Measurements from ENCODE around the gene BRIP1. TPM values are rescaled to one million over a fixed set of nuclear protein-coding genes. Genes with fewer than 3 reads are reported as not detected.

Gene BRIP1
- total and polyA plus RNA-seq, 2 experiments from 2014 or later, result 8.0 to 23.1 TPM

DNA sequence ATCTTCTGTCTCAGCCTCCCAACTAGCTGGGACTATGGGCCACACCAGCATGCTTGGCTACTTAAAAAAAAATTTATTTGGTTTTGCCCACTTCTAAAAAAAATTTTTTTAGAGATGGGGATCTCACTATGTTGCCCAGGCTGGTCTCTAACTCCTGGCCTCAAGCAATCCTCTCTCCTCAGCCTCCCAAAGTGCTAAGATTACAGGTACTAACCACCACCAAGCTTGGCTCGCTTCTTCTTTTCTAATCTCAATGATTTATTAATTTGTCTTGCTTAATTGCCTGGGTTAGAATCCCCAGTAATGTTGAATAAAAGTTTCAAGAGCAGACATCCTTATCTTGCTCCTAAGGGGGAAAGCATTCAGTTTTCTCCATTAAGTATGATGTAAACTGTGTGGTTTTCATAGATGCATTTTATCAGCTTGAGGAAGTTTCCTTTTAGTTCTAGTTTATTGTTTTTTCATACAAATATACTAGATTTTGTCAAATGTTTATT, 206.6 kb downstream of the BRIP1 start (continued):
- TF ChIP-seq, protein P1, sequence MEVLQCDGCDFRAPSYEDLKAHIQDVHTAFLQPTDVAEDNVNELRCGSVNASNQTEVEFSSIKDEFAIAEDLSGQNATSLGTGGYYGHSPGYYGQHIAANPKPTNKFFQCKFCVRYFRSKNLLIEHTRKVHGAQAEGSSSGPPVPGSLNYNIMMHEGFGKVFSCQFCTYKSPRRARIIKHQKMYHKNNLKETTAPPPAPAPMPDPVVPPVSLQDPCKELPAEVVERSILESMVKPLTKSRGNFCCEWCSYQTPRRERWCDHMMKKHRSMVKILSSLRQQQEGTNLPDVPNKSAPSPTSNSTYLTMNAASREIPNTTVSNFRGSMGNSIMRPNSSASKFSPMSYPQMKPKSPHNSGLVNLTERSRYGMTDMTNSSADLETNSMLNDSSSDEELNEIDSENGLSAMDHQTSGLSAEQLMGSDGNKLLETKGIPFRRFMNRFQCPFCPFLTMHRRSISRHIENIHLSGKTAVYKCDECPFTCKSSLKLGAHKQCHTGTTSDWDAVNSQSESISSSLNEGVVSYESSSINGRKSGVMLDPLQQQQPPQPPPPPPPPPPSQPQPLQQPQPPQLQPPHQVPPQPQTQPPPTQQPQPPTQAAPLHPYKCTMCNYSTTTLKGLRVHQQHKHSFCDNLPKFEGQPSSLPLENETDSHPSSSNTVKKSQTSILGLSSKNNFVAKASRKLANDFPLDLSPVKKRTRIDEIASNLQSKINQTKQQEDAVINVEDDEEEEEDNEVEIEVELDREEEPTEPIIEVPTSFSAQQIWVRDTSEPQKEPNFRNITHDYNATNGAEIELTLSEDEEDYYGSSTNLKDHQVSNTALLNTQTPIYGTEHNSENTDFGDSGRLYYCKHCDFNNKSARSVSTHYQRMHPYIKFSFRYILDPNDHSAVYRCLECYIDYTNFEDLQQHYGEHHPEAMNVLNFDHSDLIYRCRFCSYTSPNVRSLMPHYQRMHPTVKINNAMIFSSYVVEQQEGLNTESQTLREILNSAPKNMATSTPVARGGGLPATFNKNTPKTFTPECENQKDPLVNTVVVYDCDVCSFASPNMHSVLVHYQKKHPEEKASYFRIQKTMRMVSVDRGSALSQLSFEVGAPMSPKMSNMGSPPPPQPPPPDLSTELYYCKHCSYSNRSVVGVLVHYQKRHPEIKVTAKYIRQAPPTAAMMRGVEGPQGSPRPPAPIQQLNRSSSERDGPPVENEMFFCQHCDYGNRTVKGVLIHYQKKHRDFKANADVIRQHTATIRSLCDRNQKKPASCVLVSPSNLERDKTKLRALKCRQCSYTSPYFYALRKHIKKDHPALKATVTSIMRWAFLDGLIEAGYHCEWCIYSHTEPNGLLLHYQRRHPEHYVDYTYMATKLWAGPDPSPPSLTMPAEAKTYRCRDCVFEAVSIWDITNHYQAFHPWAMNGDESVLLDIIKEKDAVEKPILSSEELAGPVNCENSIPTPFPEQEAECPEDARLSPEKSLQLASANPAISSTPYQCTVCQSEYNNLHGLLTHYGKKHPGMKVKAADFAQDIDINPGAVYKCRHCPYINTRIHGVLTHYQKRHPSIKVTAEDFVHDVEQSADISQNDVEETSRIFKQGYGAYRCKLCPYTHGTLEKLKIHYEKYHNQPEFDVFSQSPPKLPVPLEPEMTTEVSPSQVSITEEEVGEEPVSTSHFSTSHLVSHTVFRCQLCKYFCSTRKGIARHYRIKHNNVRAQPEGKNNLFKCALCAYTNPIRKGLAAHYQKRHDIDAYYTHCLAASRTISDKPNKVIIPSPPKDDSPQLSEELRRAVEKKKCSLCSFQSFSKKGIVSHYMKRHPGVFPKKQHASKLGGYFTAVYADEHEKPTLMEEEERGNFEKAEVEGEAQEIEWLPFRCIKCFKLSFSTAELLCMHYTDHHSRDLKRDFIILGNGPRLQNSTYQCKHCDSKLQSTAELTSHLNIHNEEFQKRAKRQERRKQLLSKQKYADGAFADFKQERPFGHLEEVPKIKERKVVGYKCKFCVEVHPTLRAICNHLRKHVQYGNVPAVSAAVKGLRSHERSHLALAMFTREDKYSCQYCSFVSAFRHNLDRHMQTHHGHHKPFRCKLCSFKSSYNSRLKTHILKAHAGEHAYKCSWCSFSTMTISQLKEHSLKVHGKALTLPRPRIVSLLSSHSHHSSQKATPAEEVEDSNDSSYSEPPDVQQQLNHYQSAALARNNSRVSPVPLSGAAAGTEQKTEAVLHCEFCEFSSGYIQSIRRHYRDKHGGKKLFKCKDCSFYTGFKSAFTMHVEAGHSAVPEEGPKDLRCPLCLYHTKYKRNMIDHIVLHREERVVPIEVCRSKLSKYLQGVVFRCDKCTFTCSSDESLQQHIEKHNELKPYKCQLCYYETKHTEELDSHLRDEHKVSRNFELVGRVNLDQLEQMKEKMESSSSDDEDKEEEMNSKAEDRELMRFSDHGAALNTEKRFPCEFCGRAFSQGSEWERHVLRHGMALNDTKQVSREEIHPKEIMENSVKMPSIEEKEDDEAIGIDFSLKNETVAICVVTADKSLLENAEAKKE (CRISPR knock-in tag; IDR thresholded peaks at IDR 0.05), result no peak

DNA sequence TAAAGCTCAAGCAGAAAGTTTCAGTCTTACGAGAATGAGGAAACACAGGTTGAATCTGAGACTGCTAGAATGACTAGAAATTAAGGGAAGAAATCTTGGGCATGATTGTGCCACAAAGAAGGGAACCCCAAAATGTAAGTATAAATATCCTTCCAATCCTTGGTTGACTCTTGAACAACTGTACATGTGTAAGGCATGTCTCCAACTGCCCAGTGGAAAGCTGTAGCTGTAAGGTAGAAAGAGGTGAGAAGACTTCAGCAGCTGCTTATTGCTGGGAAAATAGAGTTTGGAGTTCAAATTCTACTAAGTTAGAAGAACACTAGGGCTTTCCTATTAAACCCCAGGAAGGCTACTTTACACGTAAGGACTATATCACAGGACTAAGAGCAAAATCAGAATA, 212.6 kb downstream of the BRIP1 start:
- no peak overlapping the region for H3K4me3 ChIP-seq
- H3K4me1 ChIP-seq (ENCODE audit: insufficient read depth), result no peaks in the 10 kb centered on the region
- ATAC-seq (no peak), DNase-seq (ENCODE audit: low spot score) (no peak)
- TF ChIP-seq, protein P2, sequence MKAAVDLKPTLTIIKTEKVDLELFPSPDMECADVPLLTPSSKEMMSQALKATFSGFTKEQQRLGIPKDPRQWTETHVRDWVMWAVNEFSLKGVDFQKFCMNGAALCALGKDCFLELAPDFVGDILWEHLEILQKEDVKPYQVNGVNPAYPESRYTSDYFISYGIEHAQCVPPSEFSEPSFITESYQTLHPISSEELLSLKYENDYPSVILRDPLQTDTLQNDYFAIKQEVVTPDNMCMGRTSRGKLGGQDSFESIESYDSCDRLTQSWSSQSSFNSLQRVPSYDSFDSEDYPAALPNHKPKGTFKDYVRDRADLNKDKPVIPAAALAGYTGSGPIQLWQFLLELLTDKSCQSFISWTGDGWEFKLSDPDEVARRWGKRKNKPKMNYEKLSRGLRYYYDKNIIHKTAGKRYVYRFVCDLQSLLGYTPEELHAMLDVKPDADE (IDR thresholded peaks at IDR 0.05), result no peak
- TF ChIP-seq STAT1 (IDR thresholded peaks at IDR 0.05; ENCODE audit: unreplicated experiment) (no peak), EZH2phosphoT487 (IDR thresholded peaks at IDR 0.05; ENCODE audit: unreplicated experiment) (no peak), ZNF114 (CRISPR knock-in tag; IDR thresholded peaks at IDR 0.05) (no peak), JUNB (IDR thresholded peaks at IDR 0.05; ENCODE audit: unreplicated experiment) (no peak), CREB1 (CRISPR knock-in tag; IDR thresholded peaks at IDR 0.05; ENCODE audit: low read depth) (no peak), EZH2 (IDR thresholded peaks at IDR 0.05; ENCODE audit: low read depth, unreplicated experiment) (no peak), NANOG (IDR thresholded peaks at IDR 0.05; ENCODE audit: borderline replicate concordance) (no peak)
- TF ChIP-seq, protein P3, sequence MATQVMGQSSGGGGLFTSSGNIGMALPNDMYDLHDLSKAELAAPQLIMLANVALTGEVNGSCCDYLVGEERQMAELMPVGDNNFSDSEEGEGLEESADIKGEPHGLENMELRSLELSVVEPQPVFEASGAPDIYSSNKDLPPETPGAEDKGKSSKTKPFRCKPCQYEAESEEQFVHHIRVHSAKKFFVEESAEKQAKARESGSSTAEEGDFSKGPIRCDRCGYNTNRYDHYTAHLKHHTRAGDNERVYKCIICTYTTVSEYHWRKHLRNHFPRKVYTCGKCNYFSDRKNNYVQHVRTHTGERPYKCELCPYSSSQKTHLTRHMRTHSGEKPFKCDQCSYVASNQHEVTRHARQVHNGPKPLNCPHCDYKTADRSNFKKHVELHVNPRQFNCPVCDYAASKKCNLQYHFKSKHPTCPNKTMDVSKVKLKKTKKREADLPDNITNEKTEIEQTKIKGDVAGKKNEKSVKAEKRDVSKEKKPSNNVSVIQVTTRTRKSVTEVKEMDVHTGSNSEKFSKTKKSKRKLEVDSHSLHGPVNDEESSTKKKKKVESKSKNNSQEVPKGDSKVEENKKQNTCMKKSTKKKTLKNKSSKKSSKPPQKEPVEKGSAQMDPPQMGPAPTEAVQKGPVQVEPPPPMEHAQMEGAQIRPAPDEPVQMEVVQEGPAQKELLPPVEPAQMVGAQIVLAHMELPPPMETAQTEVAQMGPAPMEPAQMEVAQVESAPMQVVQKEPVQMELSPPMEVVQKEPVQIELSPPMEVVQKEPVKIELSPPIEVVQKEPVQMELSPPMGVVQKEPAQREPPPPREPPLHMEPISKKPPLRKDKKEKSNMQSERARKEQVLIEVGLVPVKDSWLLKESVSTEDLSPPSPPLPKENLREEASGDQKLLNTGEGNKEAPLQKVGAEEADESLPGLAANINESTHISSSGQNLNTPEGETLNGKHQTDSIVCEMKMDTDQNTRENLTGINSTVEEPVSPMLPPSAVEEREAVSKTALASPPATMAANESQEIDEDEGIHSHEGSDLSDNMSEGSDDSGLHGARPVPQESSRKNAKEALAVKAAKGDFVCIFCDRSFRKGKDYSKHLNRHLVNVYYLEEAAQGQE (IDR thresholded peaks at IDR 0.05; ENCODE audit: unreplicated experiment), result no peak
- no peaks in the 10 kb centered on the region for H3F3A ChIP-seq (replicated peaks; ENCODE audit: low read depth)
- no peaks in the 10 kb centered on the region for H3K27me3 Mint-ChIP-seq (ENCODE audit: insufficient read depth, low read depth, poor library complexity)
- no peak overlapping the region for H3K27ac Mint-ChIP-seq
- H3K27ac ChIP-seq (ENCODE audit: low read depth), result no peak overlapping the region
- H3K36me3 ChIP-seq (ENCODE audit: insufficient read depth), result no peaks in the 10 kb centered on the region
- H3K27me3 ChIP-seq (ENCODE audit: insufficient read depth), result no peaks in the 10 kb centered on the region
- peaks cover 3% of the 10 kb centered on the region; the same call in 1 of the 3 replicates for H3K36me3 Mint-ChIP-seq (ENCODE audit: low read depth)
- H3K9me3 Mint-ChIP-seq, result peaks cover 17% of the 10 kb centered on the region
- no peaks in the 10 kb centered on the region for H4K20me1 ChIP-seq (replicated peaks; ENCODE audit: insufficient read depth)
- no peak overlapping the region for H2AFZ ChIP-seq
- peaks cover 3% of the 10 kb centered on the region; the same call in 1 of the 3 replicates for H3K4me1 Mint-ChIP-seq
- H3K4me2 ChIP-seq, result no peak overlapping the region
- H3K9me2 ChIP-seq (ENCODE audit: insufficient read depth), result no peaks in the 10 kb centered on the region
- H3K79me2 ChIP-seq (replicated peaks; ENCODE audit: insufficient read depth), result no peaks in the 10 kb centered on the region
- no peak overlapping the region for H3K4me3 Mint-ChIP-seq

Data from GM23338 (cell line).